B cell (primary cell): Measurements from ENCODE around the gene RBM19. TPM values are rescaled to one million over a fixed set of nuclear protein-coding genes. Genes with fewer than 3 reads are reported as not detected.

Source experiments
- ATAC-seq: fragments of 200-7000 bp; cut with Tn5 transposase; one replicate; pipeline ENCODE4 v1.10.0; 2021; ENCODE audit warnings: low read depth, mild to moderate bottlenecking, moderate number of reproducible peaks, moderate library complexity
- CTCF ChIA-PET: fragments of 350-600 bp; sonication (Branson Sonifier 250); formaldehyde crosslinking; loops from one replicate; lab custom pipeline; 2021; ENCODE audit warnings: antibody characterized with exemption, inconsistent platforms; lab: Charles Lee
- POLR2A ChIA-PET: fragments of 350-600 bp; sonication (Branson Sonifier 250); formaldehyde crosslinking; loops from one replicate; lab custom pipeline; 2021; ENCODE audit warnings: antibody characterized with exemption; lab: Charles Lee
- DNase-seq: peaks from one replicate; pipeline ENCODE4 v3.0.0; 2013
- H2AFZ ChIP-seq: 2 replicates; pipeline ENCODE4 v1.6.1; 2012; ENCODE audit warnings: mild to moderate bottlenecking, low read depth, low read length; ENCODE audit not compliant: insufficient read depth, poor library complexity, severe bottlenecking
- H3K27ac ChIP-seq, 2 donors: 1 replicate in 1 of 2; 2 replicates in 1 of 2; pipeline ENCODE4 v1.5.1; 2012 to 2013; ENCODE audit warnings: low read length in 2 of 2, mild to moderate bottlenecking in 2 of 2, moderate library complexity in 1 of 2
- H3K27me3 ChIP-seq, 4 experiments: fragments of 200-600 bp in 1 of 4; sonication (generic) in 1 of 4; replicated peaks in 1 of 4; 1 replicate in 2 of 4; 2 replicates in 2 of 4; pipeline versions ENCODE4 v1.6.1 to v1.7.0; 2013 to 2016; ENCODE audit warnings: low read length in 3 of 4, mild to moderate bottlenecking in 2 of 4, mixed read lengths in 1 of 4, moderate library complexity in 1 of 4; ENCODE audit not compliant: insufficient read depth in 4 of 4, control insufficient read depth in 3 of 4; ENCODE audit errors: control extremely low read depth in 1 of 4
- H3K36me3 ChIP-seq, 2 experiments: replicated peaks in 1 of 2; 1 replicate in 1 of 2; 2 replicates in 1 of 2; pipeline versions ENCODE4 v1.6.1 to v1.7.1; 2013; ENCODE audit warnings: low read length in 1 of 2; ENCODE audit not compliant: insufficient read depth in 2 of 2, control insufficient read depth in 1 of 2; ENCODE audit errors: control extremely low read depth in 1 of 2, extremely low read depth in 1 of 2
- H3K4me1 ChIP-seq, 2 donors: fragments of 200-600 bp in 1 of 2; sonication (generic) in 1 of 2; 1 replicate in 1 of 2; 2 replicates in 1 of 2; pipeline versions ENCODE4 v1.5.1 to v1.6.1; 2013 to 2017; ENCODE audit warnings: low read length in 2 of 2; ENCODE audit not compliant: control insufficient read depth in 2 of 2, insufficient read depth in 2 of 2
- H3K4me2 ChIP-seq: replicated peaks from 2 replicates; pipeline ENCODE3; 2012; ENCODE audit warnings: mild to moderate bottlenecking, low read depth, low read length; ENCODE audit not compliant: poor library complexity, severe bottlenecking
- H3K4me3 ChIP-seq, 5 experiments: fragments of 200-600 bp in 1 of 5; sonication (generic) in 1 of 5; 1 replicate in 3 of 5; 2 replicates in 2 of 5; pipeline versions ENCODE4 v1.5.1 to v1.7.0; 2011 to 2016; ENCODE audit warnings: low read length in 4 of 5, mild to moderate bottlenecking in 4 of 5, low read depth in 2 of 5, control low read depth in 1 of 5, moderate library complexity in 1 of 5; ENCODE audit not compliant: insufficient read depth in 1 of 5; ENCODE audit errors: control extremely low read depth in 1 of 5, extremely low read depth in 1 of 5
- H3K79me2 ChIP-seq: fragments of 200-600 bp; sonication (generic); one replicate; pipeline ENCODE4 v1.6.0; 2016; ENCODE audit warnings: low read length; ENCODE audit not compliant: control insufficient read depth, insufficient read depth
- H3K9ac ChIP-seq: fragments of 200-600 bp; sonication (generic); 2 replicates; pipeline ENCODE4 v1.6.1; 2017; ENCODE audit warnings: mild to moderate bottlenecking, low read length, moderate library complexity
- H3K9me3 ChIP-seq, 3 donors: one replicate each; pipeline versions ENCODE4 v1.6.1 to v1.7.1; 2013; ENCODE audit warnings: low read length in 2 of 3; ENCODE audit not compliant: control insufficient read depth in 2 of 3, insufficient read depth in 1 of 3; ENCODE audit errors: control extremely low read depth in 1 of 3
- H4K20me1 ChIP-seq: 2 replicates; pipeline ENCODE4 v1.6.0; 2012; ENCODE audit warnings: mild to moderate bottlenecking, low read length; ENCODE audit not compliant: insufficient read depth, control insufficient read depth, poor library complexity, severe bottlenecking
- H3K27ac Mint-ChIP-seq: one replicate; pipeline ENCODE4 v1.8.0; 2021; ENCODE audit warnings: mixed read lengths
- H3K27me3 Mint-ChIP-seq: one replicate; pipeline ENCODE4 v1.8.0; 2021; ENCODE audit warnings: mixed read lengths
- H3K4me1 Mint-ChIP-seq: one replicate; pipeline ENCODE4 v1.8.0; 2021; ENCODE audit warnings: mixed read lengths
- H3K4me3 Mint-ChIP-seq: one replicate; pipeline ENCODE4 v1.8.0; 2021; ENCODE audit warnings: mixed read lengths
- H3K9me3 Mint-ChIP-seq: one replicate; pipeline ENCODE4 v1.8.0; 2022; ENCODE audit warnings: mixed read lengths; ENCODE audit not compliant: insufficient read depth
- EZH2 ChIP-seq: IDR thresholded peaks from 2 replicates; pipeline ENCODE4 v1.6.1; 2012; ENCODE audit warnings: borderline replicate concordance, low read depth, mild to moderate bottlenecking, moderate library complexity, low read length; ENCODE audit not compliant: insufficient read depth, poor library complexity, severe bottlenecking
- WGBS: methylation state at CpG from one replicate; pipeline ENCODE4 v1.1.5; 2013; ENCODE audit warnings: missing lambda C conversion rate; ENCODE audit not compliant: insufficient coverage; 5-methylcytosine and 5-hydroxymethylcytosine counted together
- intact Hi-C: fragments of 100-400 bp; cut with micrococcal nuclease; formaldehyde crosslinking; loops from one replicate; pipeline ENCODE4 v1.10.0; 2022
- polyA plus RNA-seq: library from polyadenylated mRNA; depleted of rRNA; stranded (reverse); fragments of >200 nt; gene quantifications from 2 replicates; pipeline ENCODE4 v1.2.3, GENCODE V29; 2012
- total RNA-seq, 2 donors: library from RNA; stranded (reverse); fragments of 120-200 nt in 1 of 2; gene quantifications; 1 replicate in 1 of 2; 2 replicates in 1 of 2; pipeline versions ENCODE4 v1.2.3 to v1.2.4, GENCODE V29; 2013 to 2022
- TF ChIP-seq, protein P1 (sequence below): fragments of 200-600 bp; IDR thresholded peaks from one replicate; pipeline ENCODE4 v1.8.0; 2022; ENCODE audit warnings: antibody characterized with exemption, mild to moderate bottlenecking

The RBM19 gene
- total and polyA plus RNA-seq, 2 donors (not counting 1 experiment from before 2014, with no cell fraction given) = 43.1 to 90.0 TPM

DNA sequence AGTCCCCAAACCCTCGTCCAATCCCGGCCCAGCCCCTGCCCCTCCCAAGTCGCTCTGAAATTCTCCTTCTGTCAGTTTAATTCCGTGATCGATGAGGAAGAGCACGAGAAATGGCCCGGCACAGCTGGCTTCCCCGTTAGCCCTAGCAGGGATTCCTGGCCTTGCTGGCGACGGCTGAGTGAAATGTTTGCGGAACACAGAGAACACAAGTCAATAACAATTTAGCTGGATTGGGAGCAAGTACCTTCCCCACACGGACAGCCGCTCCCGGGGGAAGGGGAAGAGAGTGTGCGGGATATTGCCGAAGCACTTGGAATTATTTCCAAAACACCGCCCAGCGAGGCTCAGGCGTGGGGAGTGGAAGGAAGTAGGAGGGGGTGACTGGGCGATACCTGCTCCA, 134.6 kb downstream of the RBM19 start:
- Histone ChIP-seq H3K9me3 (no peaks in the 10 kb centered on the region), H3K4me2 (no peak overlapping the region), H4K20me1 (no peaks in the 10 kb centered on the region), H3K79me2 (no peaks in the 10 kb centered on the region), H3K27ac (no peak overlapping the region), H3K36me3 (peaks cover 0 to 6% of the 10 kb centered on the region in 2 experiments), H3K27me3 (no peaks in the 10 kb centered on the region), H3K4me3 (no peak overlapping the region), H3K9ac (no peak overlapping the region), H2AFZ (no peak overlapping the region), H3K4me1 (peaks cover 0 to 7% of the 10 kb centered on the region in 2 donors)
- POLR2A ChIA-PET = no interaction called here
- no peak for ATAC-seq
- TF ChIP-seq EZH2 = no peak
- TF ChIP-seq, protein P1, sequence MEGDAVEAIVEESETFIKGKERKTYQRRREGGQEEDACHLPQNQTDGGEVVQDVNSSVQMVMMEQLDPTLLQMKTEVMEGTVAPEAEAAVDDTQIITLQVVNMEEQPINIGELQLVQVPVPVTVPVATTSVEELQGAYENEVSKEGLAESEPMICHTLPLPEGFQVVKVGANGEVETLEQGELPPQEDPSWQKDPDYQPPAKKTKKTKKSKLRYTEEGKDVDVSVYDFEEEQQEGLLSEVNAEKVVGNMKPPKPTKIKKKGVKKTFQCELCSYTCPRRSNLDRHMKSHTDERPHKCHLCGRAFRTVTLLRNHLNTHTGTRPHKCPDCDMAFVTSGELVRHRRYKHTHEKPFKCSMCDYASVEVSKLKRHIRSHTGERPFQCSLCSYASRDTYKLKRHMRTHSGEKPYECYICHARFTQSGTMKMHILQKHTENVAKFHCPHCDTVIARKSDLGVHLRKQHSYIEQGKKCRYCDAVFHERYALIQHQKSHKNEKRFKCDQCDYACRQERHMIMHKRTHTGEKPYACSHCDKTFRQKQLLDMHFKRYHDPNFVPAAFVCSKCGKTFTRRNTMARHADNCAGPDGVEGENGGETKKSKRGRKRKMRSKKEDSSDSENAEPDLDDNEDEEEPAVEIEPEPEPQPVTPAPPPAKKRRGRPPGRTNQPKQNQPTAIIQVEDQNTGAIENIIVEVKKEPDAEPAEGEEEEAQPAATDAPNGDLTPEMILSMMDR = no peak
- H3K9me3 Mint-ChIP-seq = no peaks in the 10 kb centered on the region
- H3K27ac Mint-ChIP-seq = no peak overlapping the region
- intact Hi-C loops = no loop called here
- no peak for DNase-seq
- CTCF ChIA-PET = no interaction called here
- no peaks in the 10 kb centered on the region for H3K27me3 Mint-ChIP-seq
- H3K4me1 Mint-ChIP-seq = peaks cover 7% of the 10 kb centered on the region
- WGBS = 98% methylated on average over 17 of the region's 20 CpGs
- H3K4me3 Mint-ChIP-seq = no peak overlapping the region

DNA sequence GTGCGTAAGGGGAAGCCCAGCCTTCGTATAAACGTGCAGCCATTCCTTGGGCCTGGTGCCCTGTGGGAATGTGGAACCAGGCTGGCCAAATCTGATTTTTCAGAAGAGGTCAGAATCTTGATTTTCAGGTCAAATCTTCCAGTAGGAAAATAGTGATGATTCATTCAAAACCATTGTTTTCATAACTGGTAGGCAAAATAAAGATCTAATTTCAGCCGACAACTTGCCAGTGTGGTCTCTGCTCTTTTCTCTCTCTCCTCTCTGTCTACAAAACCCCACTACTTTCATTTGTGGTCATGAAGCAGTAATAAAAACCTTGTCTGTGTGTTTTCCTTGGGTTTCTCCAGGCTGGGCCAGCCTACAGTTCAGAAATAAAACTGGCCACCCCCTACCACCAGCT, 135.1 kb downstream of the RBM19 start:
- no peaks in the 10 kb centered on the region for H3K9me3 ChIP-seq
- DNase-seq (no peak), ATAC-seq (no peak)
- no peak overlapping the region for H2AFZ ChIP-seq
- no peaks in the 10 kb centered on the region for H3K27me3 ChIP-seq
- H3K36me3 ChIP-seq = peaks cover 0 to 5% of the 10 kb centered on the region in 2 experiments
- ChIA-PET POLR2A (no interaction called here), CTCF (no interaction called here)
- peaks cover 0 to 7% of the 10 kb centered on the region in 2 donors for H3K4me1 ChIP-seq
- peaks cover 7% of the 10 kb centered on the region for H3K4me1 Mint-ChIP-seq
- WGBS = 90% methylated on average over 3 of the region's 4 CpGs
- H3K27ac ChIP-seq = no peak overlapping the region
- H4K20me1 ChIP-seq = no peaks in the 10 kb centered on the region
- H3K79me2 ChIP-seq = no peaks in the 10 kb centered on the region
- no peak overlapping the region for H3K9ac ChIP-seq
- no peak overlapping the region for H3K27ac Mint-ChIP-seq
- TF ChIP-seq, protein P1 = no peak
- no peak for TF ChIP-seq EZH2
- H3K4me2 ChIP-seq = no peak overlapping the region
- H3K4me3 Mint-ChIP-seq = no peak overlapping the region
- intact Hi-C loops = no loop called here
- H3K4me3 ChIP-seq = no peak overlapping the region
- no peaks in the 10 kb centered on the region for H3K9me3 Mint-ChIP-seq
- H3K27me3 Mint-ChIP-seq = no peaks in the 10 kb centered on the region
